ENCODE data around the gene MED29. TPM values are rescaled to one million over a fixed set of nuclear protein-coding genes. Genes with fewer than 3 reads are reported as not detected.

Gene MED29
- total RNA-seq, 2 donors from 2014 or later: 23.1 to 40.9 TPM

GRCh38 chr19:39381910-39382611 is 9.1 kb upstream of the MED29 start:
- Histone ChIP-seq H3K27ac (no peak overlapping the region), H3K9me3 (no peaks in the 10 kb centered on the region), H3K27me3 (no peaks in the 10 kb centered on the region), H3K4me1 (no peaks in the 10 kb centered on the region), H3K4me3 (no peak overlapping the region), H3K36me3 (replicated peaks in 1 of 2; ENCODE audit: insufficient read depth in 1 of 2, low read depth in 2 of 2) (peaks cover 7 to 39% of the 10 kb centered on the region in 2 donors)
- DNase-seq: no peak
- no peak for TF ChIP-seq POLR2A (IDR thresholded peaks at IDR 0.05)
- TF ChIP-seq, protein P1, sequence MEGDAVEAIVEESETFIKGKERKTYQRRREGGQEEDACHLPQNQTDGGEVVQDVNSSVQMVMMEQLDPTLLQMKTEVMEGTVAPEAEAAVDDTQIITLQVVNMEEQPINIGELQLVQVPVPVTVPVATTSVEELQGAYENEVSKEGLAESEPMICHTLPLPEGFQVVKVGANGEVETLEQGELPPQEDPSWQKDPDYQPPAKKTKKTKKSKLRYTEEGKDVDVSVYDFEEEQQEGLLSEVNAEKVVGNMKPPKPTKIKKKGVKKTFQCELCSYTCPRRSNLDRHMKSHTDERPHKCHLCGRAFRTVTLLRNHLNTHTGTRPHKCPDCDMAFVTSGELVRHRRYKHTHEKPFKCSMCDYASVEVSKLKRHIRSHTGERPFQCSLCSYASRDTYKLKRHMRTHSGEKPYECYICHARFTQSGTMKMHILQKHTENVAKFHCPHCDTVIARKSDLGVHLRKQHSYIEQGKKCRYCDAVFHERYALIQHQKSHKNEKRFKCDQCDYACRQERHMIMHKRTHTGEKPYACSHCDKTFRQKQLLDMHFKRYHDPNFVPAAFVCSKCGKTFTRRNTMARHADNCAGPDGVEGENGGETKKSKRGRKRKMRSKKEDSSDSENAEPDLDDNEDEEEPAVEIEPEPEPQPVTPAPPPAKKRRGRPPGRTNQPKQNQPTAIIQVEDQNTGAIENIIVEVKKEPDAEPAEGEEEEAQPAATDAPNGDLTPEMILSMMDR (IDR thresholded peaks at IDR 0.05): no peak
- WGBS, 2 donors: 67 to 68% methylated on average over 10 of the region's 10 CpGs
- intact Hi-C loops (cut with DNase I): loop anchor here (5.0 kb wide), 1 partner anchor 35 kb away; no protein-coding TSS in a partner anchor
- ATAC-seq: no peak

- no peaks in the 10 kb centered on the region for H3K27me3 ChIP-seq
- H3K4me3 ChIP-seq: no peak overlapping the region
- intact Hi-C loops (cut with DNase I): loop anchor here (5.0 kb wide), 1 partner anchor 36 kb away; no protein-coding TSS in a partner anchor
- ATAC-seq (no peak), DNase-seq (no peak)
- peaks cover 7 to 31% of the 10 kb centered on the region in 2 donors for H3K36me3 ChIP-seq (replicated peaks in 1 of 2; ENCODE audit: insufficient read depth in 1 of 2, low read depth in 2 of 2)
- no peak overlapping the region for H3K27ac ChIP-seq
- no peaks in the 10 kb centered on the region for H3K9me3 ChIP-seq
- WGBS, 2 donors: 87 to 91% methylated on average over 17 to 18 of the region's 18 CpGs
- TF ChIP-seq POLR2A (IDR thresholded peaks at IDR 0.05): no peak
- TF ChIP-seq, protein P1 (IDR thresholded peaks at IDR 0.05): no peak
- no peaks in the 10 kb centered on the region for H3K4me1 ChIP-seq
These were observed 8.0 kb upstream of the MED29 start for GRCh38 chr19:39382991-39383828.

- Histone ChIP-seq H3K4me1 (peaks cover 10% of the 10 kb centered on the region), H3K27ac (no peak overlapping the region), H3K4me3 (no peak overlapping the region), H3K9me3 (no peaks in the 10 kb centered on the region), H3K36me3 (replicated peaks in 1 of 2; ENCODE audit: insufficient read depth in 1 of 2, low read depth in 2 of 2) (peaks cover 7 to 21% of the 10 kb centered on the region in 2 donors), H3K27me3 (no peaks in the 10 kb centered on the region)
- DNase-seq (no peak), ATAC-seq (no peak)
- TF ChIP-seq, protein P1 (IDR thresholded peaks at IDR 0.05): no peak
- no peak for TF ChIP-seq POLR2A (IDR thresholded peaks at IDR 0.05)
- WGBS, 2 donors: 72 to 81% methylated on average over 9 of the region's 9 CpGs
- intact Hi-C loops (cut with DNase I): loop anchor here (5.0 kb wide), 1 partner anchor 38 kb away; no protein-coding TSS in a partner anchor
These were observed 6.2 kb upstream of the MED29 start for GRCh38 chr19:39384839-39385568.

DNA sequence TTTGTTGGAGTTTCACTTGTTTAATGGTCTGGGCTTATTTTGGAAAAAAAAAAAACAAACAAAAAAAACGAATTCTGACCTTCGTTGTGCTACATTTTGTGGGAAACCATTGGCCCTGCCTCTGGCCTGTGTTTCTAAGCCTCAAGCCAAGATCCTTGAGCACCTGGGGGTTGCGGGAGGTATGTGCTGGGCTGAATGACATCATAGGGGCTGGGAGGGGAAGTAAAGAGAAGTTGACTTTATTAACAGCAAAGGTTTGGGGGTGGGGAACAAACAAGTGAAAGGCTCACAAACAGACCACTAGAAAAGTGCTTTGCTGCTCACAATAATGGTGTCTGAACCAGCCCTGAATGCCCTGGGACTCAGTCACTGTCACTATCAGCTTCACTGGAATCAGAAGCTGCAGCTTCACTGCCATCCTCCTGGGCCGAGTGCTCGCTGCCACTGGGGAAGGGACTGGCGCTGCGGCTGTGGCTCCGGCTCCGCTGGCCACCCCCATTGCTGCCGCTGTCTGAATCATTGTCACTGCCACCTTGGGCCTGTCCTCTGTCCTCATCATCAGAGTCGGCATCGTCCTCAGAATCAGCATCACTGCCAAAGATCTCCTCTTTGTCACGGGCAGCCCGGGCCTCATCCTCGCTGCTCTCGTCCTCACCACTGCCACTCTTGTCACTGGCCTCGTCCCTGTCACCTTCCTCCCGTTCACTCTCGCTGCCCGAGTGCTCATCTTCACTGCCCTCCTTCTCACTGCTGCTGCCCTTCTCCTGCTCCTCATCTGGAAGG is 5.4 kb upstream of the MED29 start:
- WGBS, 2 donors: 83 to 86% methylated on average over 20 of the region's 20 CpGs
- Histone ChIP-seq H3K36me3 (replicated peaks in 1 of 2; ENCODE audit: insufficient read depth in 1 of 2, low read depth in 2 of 2) (peaks cover 3 to 19% of the 10 kb centered on the region in 2 donors), H3K27ac (no peak overlapping the region), H3K9me3 (no peaks in the 10 kb centered on the region), H3K4me3 (no peak overlapping the region), H3K4me1 (peaks cover 15% of the 10 kb centered on the region), H3K27me3 (no peaks in the 10 kb centered on the region)
- TF ChIP-seq, protein P1 (IDR thresholded peaks at IDR 0.05): no peak
- TF ChIP-seq POLR2A (IDR thresholded peaks at IDR 0.05): no peak
- ATAC-seq (no peak), DNase-seq (no peak)
- intact Hi-C loops (cut with DNase I): no loop called here

All from body of pancreas (tissue), 4 donors.